K562 (cell line): ENCODE measurements around the gene ADORA3. TPM values are rescaled to one million over a fixed set of nuclear protein-coding genes. Genes with fewer than 3 reads are reported as not detected.

ENCODE experiments used
- ATAC-seq: fragments of 200-7000 bp; cut with Tn5 transposase; 3 replicates; pipeline ENCODE4 v1.9.1; 2020; ENCODE audit warnings: moderate library complexity
- BruUV-seq: library from RNA; stranded (reverse); fragments of 400-500 nt; replicated peaks from 2 replicates; lab custom pipeline; 2021; lab: Mats Ljungman, UMichigan
- CTCF ChIA-PET: fragments of 300-600 bp; formaldehyde crosslinking; extraction: SDS; loops from one replicate; lab custom pipeline; 2021; ENCODE audit warnings: low intra/inter-chr PET ratio; lab: Yijun Ruan, JAX
- POLR2A ChIA-PET: fragments of 300-600, 350-650 bp; sonication (Branson Sonifier 250); formaldehyde crosslinking; extraction: SDS; loops from one replicate; lab custom pipeline; 2021; ENCODE audit warnings: antibody characterized with exemption, inconsistent platforms; lab: Yijun Ruan, JAX
- DNase-seq, 4 experiments: peaks; one replicate each; pipeline versions ENCODE4 v3.0.0 to v3.0.0-alpha.2; 2011 to 2018; ENCODE audit warnings: low spot score in 3 of 4, mixed read lengths in 3 of 4; ENCODE audit errors: extremely low read depth in 1 of 4
- FAIRE-seq: peaks from 2 replicates; lab custom pipeline; 2011; peaks lifted over from hg19 to GRCh38; lab: Jason Lieb, UNC
- H2AFZ ChIP-seq: 2 replicates; pipeline ENCODE4 v1.6.0; 2011; ENCODE audit warnings: low read depth, low read length, control low read depth, inconsistent platforms
- H3K27ac ChIP-seq: fragments of 200-600 bp; 3 replicates; pipeline ENCODE4 v1.8.0; 2011; ENCODE audit warnings: low read depth, mild to moderate bottlenecking, control low read depth, inconsistent platforms, low read length, moderate library complexity, mixed read lengths; ENCODE audit errors: extremely low read depth
- H3K27me3 ChIP-seq, 2 experiments: fragments of 300-600 bp in 1 of 2; 2 replicates in 1 of 2; 3 replicates in 1 of 2; pipeline versions ENCODE4 v1.6.0 to v1.8.0; 2011; ENCODE audit warnings: inconsistent platforms in 2 of 2, low read length in 2 of 2, mild to moderate bottlenecking in 1 of 2, mixed read lengths in 1 of 2, moderate library complexity in 1 of 2; ENCODE audit not compliant: control insufficient read depth in 2 of 2, insufficient read depth in 2 of 2
- H3K36me3 ChIP-seq: fragments of 300-600 bp; 3 replicates; pipeline ENCODE4 v1.8.0; 2011; ENCODE audit warnings: mild to moderate bottlenecking, low read length, inconsistent platforms; ENCODE audit not compliant: control insufficient read depth, insufficient read depth
- H3K4me1 ChIP-seq, 2 experiments: fragments of 200-600 bp in 1 of 2; replicated peaks in 1 of 2; 2 replicates in 1 of 2; 3 replicates in 1 of 2; pipeline versions ENCODE4 v1.5.1 to v1.8.0; 2011; ENCODE audit warnings: inconsistent platforms in 2 of 2, low read length in 2 of 2, mild to moderate bottlenecking in 1 of 2, mixed read lengths in 1 of 2, moderate library complexity in 1 of 2; ENCODE audit not compliant: control insufficient read depth in 2 of 2, insufficient read depth in 2 of 2
- H3K4me2 ChIP-seq: 2 replicates; pipeline ENCODE4 v1.6.1; 2011; ENCODE audit warnings: low read length, control low read depth, inconsistent platforms, mixed read lengths; ENCODE audit not compliant: insufficient read depth
- H3K4me3 ChIP-seq: fragments of 200-600 bp; sonication (generic), shearing (Covaris generic); 2 replicates; pipeline ENCODE4 v1.5.1; 2016; ENCODE audit warnings: control low read depth, inconsistent platforms
- H3K79me2 ChIP-seq: fragments of 200-600 bp; 3 replicates; pipeline ENCODE4 v1.8.0; 2011; ENCODE audit warnings: low read length, inconsistent platforms; ENCODE audit not compliant: control insufficient read depth, insufficient read depth
- H3K9ac ChIP-seq, 2 experiments: 2 replicates each; pipeline versions ENCODE4 v1.6.0 to v1.6.1; 2011; ENCODE audit warnings: low read depth in 2 of 2, low read length in 2 of 2, control low read depth in 1 of 2, inconsistent platforms in 1 of 2, mild to moderate bottlenecking in 1 of 2, mixed read lengths in 1 of 2; ENCODE audit not compliant: insufficient read depth in 1 of 2
- H3K9me1 ChIP-seq: one replicate; pipeline ENCODE4 v1.6.0; 2011; ENCODE audit warnings: inconsistent platforms, mild to moderate bottlenecking, low read length, moderate library complexity; ENCODE audit not compliant: control insufficient read depth, insufficient read depth
- H3K9me3 ChIP-seq: replicated peaks from 2 replicates; pipeline ENCODE4 v1.5.1; 2011; ENCODE audit warnings: low read depth, low read length, inconsistent platforms; ENCODE audit not compliant: control insufficient read depth, insufficient read depth
- H4K20me1 ChIP-seq: replicated peaks from 2 replicates; pipeline ENCODE4 v1.6.1; 2011; ENCODE audit warnings: low read length, inconsistent platforms, mixed read lengths; ENCODE audit not compliant: control insufficient read depth, insufficient read depth
- ATF4 ChIP-seq: fragments of 450-650 bp; formaldehyde crosslinking; IDR thresholded peaks from 2 replicates; pipeline ENCODE4 v1.4.0; 2022; ENCODE audit warnings: mild to moderate bottlenecking, moderate library complexity
- ATF7 ChIP-seq: fragments of 450-650 bp; IDR thresholded peaks from 2 replicates; pipeline ENCODE4 v1.7.1; 2014; ENCODE audit warnings: mild to moderate bottlenecking, moderate library complexity
- CBFA2T3 ChIP-seq: fragments of 450-650 bp; IDR thresholded peaks from 2 replicates; pipeline ENCODE4 v1.6.1; 2017
- CREBBP ChIP-seq: IDR thresholded peaks from one replicate; pipeline ENCODE4 v1.6.1; 2012; ENCODE audit warnings: low read depth, mild to moderate bottlenecking, control low read depth, inconsistent platforms, low read length
- CTBP1 ChIP-seq: fragments of 450-650 bp; IDR thresholded peaks from 2 replicates; pipeline ENCODE4 v1.6.1; 2016; ENCODE audit warnings: borderline replicate concordance
- GATA2 ChIP-seq: sonication (generic); formaldehyde crosslinking; IDR thresholded peaks from 2 replicates; pipeline ENCODE4 v1.4.0; 2020; ENCODE audit warnings: mild to moderate bottlenecking, missing genetic modification reagents
- KDM5B ChIP-seq: fragments of 200-600 bp; sonication (generic); IDR thresholded peaks from 2 replicates; pipeline ENCODE4 v1.6.1; 2012; ENCODE audit warnings: low read depth, mild to moderate bottlenecking, moderate library complexity, low read length, control low read depth, inconsistent platforms; ENCODE audit not compliant: insufficient replicate concordance
- NEUROD1 ChIP-seq: fragments of 150-350 bp; IDR thresholded peaks from 2 replicates; pipeline ENCODE4 v1.6.1; 2014; ENCODE audit warnings: borderline replicate concordance, low read length, low read depth; ENCODE audit not compliant: partially characterized antibody
- SOX6 ChIP-seq: fragments of 450-650 bp; IDR thresholded peaks from 2 replicates; pipeline ENCODE4 v1.6.1; 2014; ENCODE audit warnings: mild to moderate bottlenecking
- ZBTB40 ChIP-seq, 2 experiments: fragments of 450-650 bp in 1 of 2; sonication (generic) in 1 of 2; formaldehyde crosslinking in 1 of 2; IDR thresholded peaks; 2 replicates each; pipeline versions ENCODE4 v1.7.1 to v1.9.0; 2016 to 2022; ENCODE audit warnings: inconsistent platforms in 1 of 2, mild to moderate bottlenecking in 1 of 2, missing genetic modification reagents in 1 of 2
- WGBS: fragments of 100-300 bp; shearing (Covaris generic); methylation state at CpG from one replicate; pipeline ENCODE4 v1.1.6; 2016; ENCODE audit warnings: low coverage, mixed read lengths; ENCODE audit not compliant: insufficient coverage; ENCODE audit errors: missing lambda C conversion rate; 5-methylcytosine and 5-hydroxymethylcytosine counted together
- in situ Hi-C: fragments of 300-500 bp; cut with MboI; formaldehyde crosslinking; loops from 4 replicates; pipeline ENCODE4 v1.15.0; 2018; ENCODE audit warnings: inconsistent platforms, mixed read lengths
- intact Hi-C: fragments of 100-400 bp; cut with micrococcal nuclease; formaldehyde crosslinking; loops from 2 replicates; pipeline ENCODE4 v1.14.2; 2022
- polyA plus RNA-seq, 8 experiments: library from polyadenylated mRNA; depleted of rRNA in 4 of 8; stranded (reverse) in 5 of 8; unstranded in 3 of 8; fragments of >200 nt; fragmentation: Nextera tagmentation in 2 of 8; fragmentation: Illumina TruSeq in 1 of 8; extraction: Ambion mirVana in 2 of 8; extraction: Trizol in 1 of 8; gene quantifications; 2 replicates each; pipeline versions ENCODE4 v1.2.1 to v1.2.3, GENCODE V29; 2011 to 2014; ENCODE audit warnings: inconsistent platforms in 1 of 8, missing spikeins in 1 of 8
- total RNA-seq, 7 experiments: library from RNA; depleted of rRNA in 6 of 7; stranded (reverse); fragments of >200 nt in 6 of 7; fragmentation: Illumina TruSeq in 2 of 7; extraction: Trizol in 2 of 7; gene quantifications; 2 replicates each; pipeline versions ENCODE4 v1.2.1 to v1.2.3, GENCODE V29; 2011 to 2021; ENCODE audit warnings: low replicate concordance in 1 of 7

The ADORA3 gene
- total and polyA plus RNA-seq, 9 of the 15 experiments (the other 6 are each of a cell fraction or from before 2014, with no cell fraction given), result 0.09 to 0.35 (median 0.16) TPM; not detected in 3

- DNase-seq (peak in 1 of 4 experiments; percentile 29), FAIRE-seq (peak; percentile 19), ATAC-seq (no peak)
- Histone ChIP-seq H4K20me1 (no peaks in the 10 kb centered on the region), H2AFZ (no peak overlapping the region), H3K4me2 (no peak overlapping the region), H3K9ac (no peak overlapping the region), H3K27me3 (peaks cover 0 to 5% of the 10 kb centered on the region in 2 experiments; a peak in 1 of 5 replicates), H3K9me1 (no peaks in the 10 kb centered on the region), H3K4me3 (no peak overlapping the region), H3K9me3 (no peaks in the 10 kb centered on the region), H3K36me3 (no peaks in the 10 kb centered on the region), H3K79me2 (no peaks in the 10 kb centered on the region), H3K4me1 (no peaks in the 10 kb centered on the region), H3K27ac (no peak overlapping the region)
- BruUV-seq, result no TSS peak
- in situ Hi-C loops, result no loop called here
- intact Hi-C loops, result no loop called here
- WGBS, result 8% methylated on average over 8 of the region's 8 CpGs
- ChIA-PET POLR2A (interaction anchor here (0.6 to 2.2 kb wide), 3 partner anchors 12 to 40 kb away, joined by 3 to 7 read pairs (median 3); no protein-coding TSS in a partner anchor), CTCF (no interaction called here)
- TF ChIP-seq CBFA2T3, result 0 out of 2 replicates have a peak, but pooled peaks have one; percentile 8
- TF ChIP-seq ATF7, result 0 out of 2 replicates have a peak, but pooled peaks have one; percentile 37
- TF ChIP-seq CTBP1, result 0 out of 2 replicates have a peak, but pooled peaks have one; percentile 21
- peak; percentile 41 for TF ChIP-seq GATA2 (CRISPR knock-in tag)
- peak; percentile 30; the same call in 1 of the 2 replicates for TF ChIP-seq SOX6
- TF ChIP-seq ZBTB40 (IDR thresholded peaks at IDR 0.05), result peak; percentile 66
- TF ChIP-seq ZBTB40 (CRISPR knock-in tag; IDR thresholded peaks at IDR 0.05), result no peak; the same call in 1 of the 2 replicates
- no peak for TF ChIP-seq NEUROD1
- TF ChIP-seq CREBBP, result no peak
- TF ChIP-seq ATF4 (CRISPR knock-in tag), result no peak
- TF ChIP-seq KDM5B, result no peak
Measured at GRCh38 chr1:111551623-111552411, 48.4 kb upstream of the ADORA3 start.
